Cardiac atrium fibroblast (primary cell): ENCODE measurements around the gene STRBP. TPM values are rescaled to one million over a fixed set of nuclear protein-coding genes. Genes with fewer than 3 reads are reported as not detected.

Experiments
- total RNA-seq: library from RNA; depleted of rRNA; stranded (reverse); fragments of >200 nt; gene quantifications from 2 replicates; pipeline ENCODE4 v1.2.3, GENCODE V29; 2015

Gene STRBP
- 1.4 and 2.6 TPM in 2 replicates for total RNA-seq

DNA sequence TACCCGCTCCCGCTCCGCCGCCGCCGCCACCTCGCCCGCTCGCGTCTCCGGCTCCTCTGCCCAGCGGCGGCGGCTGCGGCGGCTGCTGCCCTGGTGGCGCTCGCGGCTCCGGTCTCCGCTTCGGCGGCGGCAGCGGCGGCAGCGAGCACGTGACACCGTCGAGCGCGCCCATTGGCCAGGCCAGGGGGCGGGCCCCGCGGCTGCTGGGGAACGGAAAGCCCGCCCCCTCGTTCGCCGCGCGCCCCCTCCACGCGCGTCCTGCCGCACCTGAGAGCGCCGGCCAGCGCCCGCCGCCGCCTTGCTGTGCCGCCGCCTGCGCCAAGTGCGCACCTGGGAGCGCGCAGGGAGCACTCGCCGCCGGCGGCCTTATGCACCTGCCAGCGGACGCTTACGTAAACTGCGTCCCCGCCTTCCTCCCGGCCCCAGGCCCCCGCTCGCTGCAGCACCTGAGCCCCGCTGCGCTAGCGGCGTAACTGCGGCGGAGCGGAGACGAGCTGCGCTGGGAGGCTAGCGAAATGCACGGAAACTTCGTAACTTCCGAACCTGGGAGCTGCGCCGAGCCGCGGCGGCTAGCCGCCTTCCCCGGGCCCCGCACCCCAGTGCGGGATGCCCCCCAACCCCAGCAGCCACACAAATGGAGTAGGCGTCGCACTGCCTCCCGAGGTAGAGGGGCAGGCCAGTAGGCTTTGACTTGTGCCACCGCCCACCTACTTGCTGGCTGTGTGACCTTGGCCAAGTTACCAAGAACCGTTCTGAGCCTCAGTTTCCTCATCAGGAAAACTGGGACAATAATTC lies at the start of gene STRBP:
Gene STRBP, minus strand, starts transcription at position 122 of the 795 bp plus-strand sequence. CDS start 84,452 bp downstream, outside the sequence.

Other genes starting within 250 kb of the STRBP start
- gene GPR21, start 234.9 kb downstream of the STRBP start, total RNA-seq = not detected in 2 replicates
- gene CRB2, start 87.6 kb upstream of the STRBP start, total RNA-seq = not detected in 2 replicates